AG09309 (cell line): Measurements from ENCODE around the gene SGSM1.

Source experiments
- DNase-seq: peaks from one replicate; pipeline ENCODE4 v3.0.0-alpha.2; 2010; ENCODE audit warnings: low read depth
- H3K4me3 ChIP-seq: 2 replicates; pipeline ENCODE4 v1.5.1; 2011; ENCODE audit warnings: mild to moderate bottlenecking, low read depth, low read length, moderate library complexity; ENCODE audit not compliant: control insufficient read depth
- CTCF ChIP-seq: IDR thresholded peaks from 2 replicates; pipeline ENCODE4 v1.5.1; 2011; ENCODE audit warnings: mild to moderate bottlenecking, low read depth, low read length, inconsistent platforms; ENCODE audit not compliant: insufficient read depth, control insufficient read depth; ENCODE audit errors: missing control alignments

SGSM1 gene

GRCh38 chr22:24827296-24827695, 21.3 kb downstream of the SGSM1 start:
- no peak for DNase-seq
- no peak for TF ChIP-seq CTCF
- H3K4me3 ChIP-seq: no peak overlapping the region

- TF ChIP-seq CTCF: no peak
- DNase-seq: no peak
- H3K4me3 ChIP-seq: no peak overlapping the region
Measured at GRCh38 chr22:24830205-24830979, 24.4 kb downstream of the SGSM1 start.

- TF ChIP-seq CTCF: no peak
- no peak overlapping the region for H3K4me3 ChIP-seq
- no peak for DNase-seq
Measured at GRCh38 chr22:24831687-24832086, 25.7 kb downstream of the SGSM1 start.

GRCh38 chr22:24833881-24834495, 28.0 kb downstream of the SGSM1 start:
- DNase-seq: no peak
- TF ChIP-seq CTCF: no peak
- no peak overlapping the region for H3K4me3 ChIP-seq

- no peak overlapping the region for H3K4me3 ChIP-seq
- no peak for DNase-seq
- peak; percentile 5 for TF ChIP-seq CTCF
Measured at GRCh38 chr22:24834845-24835570, 29.0 kb downstream of the SGSM1 start.

- DNase-seq: no peak
- no peak for TF ChIP-seq CTCF
- no peak overlapping the region for H3K4me3 ChIP-seq
Measured at GRCh38 chr22:24836282-24836681, 30.3 kb downstream of the SGSM1 start.
